Neural crest cell (in vitro differentiated cells): ENCODE results near the gene GGACT. TPM values are rescaled to one million over a fixed set of nuclear protein-coding genes. Genes with fewer than 3 reads are reported as not detected.
"Not testable (repeated sequence)": the region's sequence is repeated elsewhere in the genome, so short reads cannot be mapped to it uniquely, and the experiment has no call there.

Experiments used
- DNase-seq: peaks from one replicate; pipeline ENCODE4 v3.0.0; 2021; ENCODE audit warnings: low read depth, mixed read lengths, low spot score
- H3K27ac Mint-ChIP-seq: one replicate; pipeline ENCODE4 v1.8.0; 2021; ENCODE audit warnings: mild to moderate bottlenecking, mixed read lengths; ENCODE audit not compliant: unreplicated experiment
- H3K27me3 Mint-ChIP-seq: 2 replicates; pipeline ENCODE4 v1.8.0; 2021; ENCODE audit warnings: low read depth, mild to moderate bottlenecking, mixed read lengths
- H3K36me3 Mint-ChIP-seq: 2 replicates; pipeline ENCODE4 v1.8.0; 2021; ENCODE audit warnings: low read depth, mild to moderate bottlenecking, mixed read lengths
- H3K4me1 Mint-ChIP-seq: 2 replicates; pipeline ENCODE4 v1.8.0; 2021; ENCODE audit warnings: mixed read lengths
- H3K4me3 Mint-ChIP-seq: one replicate; pipeline ENCODE4 v1.8.0; 2021; ENCODE audit warnings: mild to moderate bottlenecking, mixed read lengths
- H3K9me3 Mint-ChIP-seq: 2 replicates; pipeline ENCODE4 v1.8.0; 2021; ENCODE audit warnings: mixed read lengths
- total RNA-seq: library from RNA; stranded (reverse); gene quantifications from 2 replicates; pipeline ENCODE4 v1.2.1, GENCODE V29; 2021
- TF ChIP-seq, protein P1 (sequence below): fragments of 200-600 bp; sonication (generic); conservative IDR thresholded peaks from 2 replicates; pipeline ENCODE4 v1.5.0; 2021; ENCODE audit warnings: antibody characterized with exemption, mild to moderate bottlenecking

The GGACT gene
- total RNA-seq, 1 donor from 2014 or later: 5.9 TPM

DNA sequence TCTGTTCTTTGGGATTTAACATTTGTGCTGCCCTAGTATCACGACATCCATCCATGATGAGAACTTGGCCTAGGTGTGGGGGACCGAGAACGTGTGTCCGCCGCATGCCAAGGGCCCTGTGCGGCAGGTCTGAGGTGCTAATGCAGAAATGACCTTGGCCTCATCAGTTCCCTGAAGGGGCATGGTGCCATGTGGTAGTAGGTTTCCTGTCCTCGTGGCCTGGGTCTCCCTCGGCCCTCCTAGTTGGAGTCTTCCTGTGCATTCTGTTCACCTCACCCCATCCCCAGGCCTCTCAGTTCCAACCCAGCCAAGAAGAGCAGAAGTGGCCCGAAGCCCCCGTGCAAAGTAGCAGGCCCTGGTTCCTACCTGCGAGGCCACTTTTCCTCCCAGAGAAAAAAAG is 59.8 kb downstream of the GGACT start:
- no peaks in the 10 kb centered on the region for H3K27me3 Mint-ChIP-seq
- H3K4me1 Mint-ChIP-seq: peaks cover 5% of the 10 kb centered on the region
- TF ChIP-seq, protein P1, sequence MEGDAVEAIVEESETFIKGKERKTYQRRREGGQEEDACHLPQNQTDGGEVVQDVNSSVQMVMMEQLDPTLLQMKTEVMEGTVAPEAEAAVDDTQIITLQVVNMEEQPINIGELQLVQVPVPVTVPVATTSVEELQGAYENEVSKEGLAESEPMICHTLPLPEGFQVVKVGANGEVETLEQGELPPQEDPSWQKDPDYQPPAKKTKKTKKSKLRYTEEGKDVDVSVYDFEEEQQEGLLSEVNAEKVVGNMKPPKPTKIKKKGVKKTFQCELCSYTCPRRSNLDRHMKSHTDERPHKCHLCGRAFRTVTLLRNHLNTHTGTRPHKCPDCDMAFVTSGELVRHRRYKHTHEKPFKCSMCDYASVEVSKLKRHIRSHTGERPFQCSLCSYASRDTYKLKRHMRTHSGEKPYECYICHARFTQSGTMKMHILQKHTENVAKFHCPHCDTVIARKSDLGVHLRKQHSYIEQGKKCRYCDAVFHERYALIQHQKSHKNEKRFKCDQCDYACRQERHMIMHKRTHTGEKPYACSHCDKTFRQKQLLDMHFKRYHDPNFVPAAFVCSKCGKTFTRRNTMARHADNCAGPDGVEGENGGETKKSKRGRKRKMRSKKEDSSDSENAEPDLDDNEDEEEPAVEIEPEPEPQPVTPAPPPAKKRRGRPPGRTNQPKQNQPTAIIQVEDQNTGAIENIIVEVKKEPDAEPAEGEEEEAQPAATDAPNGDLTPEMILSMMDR: no peak
- DNase-seq: no peak
- H3K4me3 Mint-ChIP-seq: no peak overlapping the region
- H3K9me3 Mint-ChIP-seq: no peaks in the 10 kb centered on the region
- no peak overlapping the region for H3K27ac Mint-ChIP-seq
- H3K36me3 Mint-ChIP-seq: peaks cover 9% of the 10 kb centered on the region

DNA sequence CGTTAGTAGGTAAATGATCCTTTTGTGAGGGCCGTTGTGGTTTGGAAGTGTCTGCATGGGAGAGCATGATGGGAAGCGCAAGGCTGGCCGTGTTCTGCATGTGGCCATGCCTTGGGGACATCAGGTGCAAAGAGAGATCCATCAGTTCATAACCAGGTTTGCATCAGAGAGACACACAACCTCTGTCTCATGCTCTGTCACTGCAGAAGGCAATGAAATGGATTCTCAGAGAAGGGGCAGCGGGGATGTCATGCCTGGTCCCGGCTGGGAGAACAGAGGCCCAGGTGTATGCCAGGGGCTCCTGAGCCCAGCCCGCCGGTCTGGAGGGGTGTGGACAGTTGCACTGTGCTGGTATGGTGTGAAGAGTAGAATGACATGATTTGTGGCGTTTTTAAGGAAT is 60.2 kb downstream of the GGACT start:
- H3K27ac Mint-ChIP-seq: no peak overlapping the region
- H3K4me1 Mint-ChIP-seq: peaks cover 5% of the 10 kb centered on the region
- no peaks in the 10 kb centered on the region for H3K9me3 Mint-ChIP-seq
- peaks cover 9% of the 10 kb centered on the region for H3K36me3 Mint-ChIP-seq
- no peak for DNase-seq
- H3K27me3 Mint-ChIP-seq: no peaks in the 10 kb centered on the region
- H3K4me3 Mint-ChIP-seq: no peak overlapping the region
- TF ChIP-seq, protein P1: no peak

DNA sequence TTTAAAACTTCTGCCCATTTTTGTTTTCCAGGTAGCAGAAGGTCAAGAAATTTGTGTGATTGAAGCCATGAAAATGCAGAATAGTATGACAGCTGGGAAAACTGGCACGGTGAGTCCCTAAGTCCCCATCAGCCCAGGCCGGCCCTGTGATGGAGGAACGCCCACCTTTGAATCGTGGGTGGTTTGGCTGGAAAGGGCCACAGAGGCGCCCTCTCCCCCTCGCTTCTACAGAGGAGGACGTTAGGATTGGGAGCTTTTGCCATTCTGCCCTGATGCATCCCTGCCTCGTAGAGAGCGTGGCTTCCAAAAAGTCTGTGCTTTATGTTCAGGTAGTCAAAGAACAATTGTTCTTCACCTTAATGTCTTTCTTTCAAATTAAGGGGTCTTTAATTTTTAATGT is 60.9 kb downstream of the GGACT start:
- Mint-ChIP-seq H3K4me3 (no peak overlapping the region), H3K4me1 (peaks cover 6% of the 10 kb centered on the region), H3K9me3 (no peaks in the 10 kb centered on the region), H3K27me3 (no peaks in the 10 kb centered on the region), H3K36me3 (peaks cover 9% of the 10 kb centered on the region), H3K27ac (no peak overlapping the region)
- TF ChIP-seq, protein P1: no peak
- no peak for DNase-seq

DNA sequence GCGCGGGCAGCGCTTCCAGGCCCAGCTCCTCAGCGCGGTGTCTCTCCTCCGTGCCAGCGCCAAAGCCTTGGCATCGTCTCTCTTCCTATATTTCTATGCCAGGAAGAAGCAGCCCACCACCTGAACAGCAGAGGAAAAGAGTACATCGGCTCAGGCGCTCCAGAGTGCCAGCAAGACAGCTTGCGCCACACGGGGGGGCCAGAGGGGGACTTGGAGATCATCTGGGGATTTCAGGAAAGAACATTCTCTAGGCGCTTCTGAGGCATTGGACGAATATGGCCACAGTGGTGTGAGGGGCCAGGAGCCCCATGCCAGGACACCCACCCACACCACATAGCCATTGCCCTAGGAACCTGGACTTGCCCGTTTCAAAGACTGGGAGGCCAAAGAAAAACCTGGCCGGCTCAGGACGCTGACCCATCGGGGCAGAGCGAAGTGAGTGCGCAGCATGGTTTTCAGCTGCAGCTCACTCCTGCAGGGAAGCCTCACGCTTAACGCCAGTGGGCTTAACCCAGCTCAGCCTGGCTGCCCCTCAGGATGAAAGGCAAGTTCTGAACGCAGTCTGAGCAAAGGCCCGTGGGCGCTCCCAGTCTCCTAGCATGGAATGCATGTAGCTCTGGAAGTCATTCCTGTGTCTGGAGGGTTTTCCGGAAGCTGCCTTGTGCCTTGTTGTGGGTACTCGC is 62.1 kb downstream of the GGACT start:
- Mint-ChIP-seq H3K27me3 (no peaks in the 10 kb centered on the region), H3K9me3 (no peaks in the 10 kb centered on the region), H3K4me1 (peaks cover 15% of the 10 kb centered on the region), H3K27ac (no peak overlapping the region), H3K4me3 (no peak overlapping the region), H3K36me3 (peaks cover 6% of the 10 kb centered on the region)
- TF ChIP-seq, protein P1: no peak
- no peak for DNase-seq

DNA sequence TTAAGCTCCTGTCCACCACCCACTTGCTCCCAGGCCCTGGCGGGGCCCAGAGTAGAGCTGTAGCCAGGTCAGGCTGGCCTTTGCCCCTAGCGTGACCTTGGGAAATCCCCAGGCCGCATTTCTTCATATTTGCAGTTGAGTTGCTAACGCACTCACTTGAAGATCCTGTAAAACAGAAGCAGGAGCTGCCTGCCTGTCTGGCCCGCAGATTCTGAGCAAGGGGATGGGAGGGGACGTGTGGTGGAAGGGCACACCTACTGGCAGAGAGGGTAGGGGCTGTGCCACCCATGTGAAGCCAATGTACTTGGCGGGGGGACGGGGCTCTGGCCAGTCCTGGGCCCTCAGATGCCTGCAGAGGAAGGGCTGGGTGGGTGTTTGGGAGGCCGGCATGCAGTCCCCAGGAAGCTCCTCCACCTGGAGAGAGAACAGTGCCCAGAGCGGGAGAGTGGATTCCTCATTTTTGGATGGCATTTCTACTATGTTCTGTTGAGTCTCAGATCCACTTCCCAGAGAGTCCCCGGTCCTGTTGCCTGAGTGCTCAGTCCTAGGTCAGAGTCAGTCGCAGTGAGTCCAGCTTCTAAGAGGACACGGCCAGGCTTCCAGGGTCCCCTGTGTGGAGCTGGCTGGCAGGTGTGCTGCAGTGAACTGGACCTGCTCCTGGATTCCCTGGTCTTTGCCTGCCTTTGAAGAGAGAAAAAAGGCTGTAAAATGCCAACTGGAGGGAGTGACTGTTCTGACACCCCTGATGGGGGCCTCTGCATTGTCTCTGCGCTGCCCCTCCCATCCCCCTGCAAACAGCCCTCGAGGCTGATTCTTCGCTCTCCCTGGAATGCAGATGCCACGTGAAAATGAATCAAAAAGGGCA is 62.9 kb downstream of the GGACT start:
- TF ChIP-seq, protein P1: no peak
- Mint-ChIP-seq H3K36me3 (peaks cover 7% of the 10 kb centered on the region), H3K4me1 (peaks cover 23% of the 10 kb centered on the region), H3K4me3 (no peak overlapping the region), H3K27me3 (peaks cover 2% of the 10 kb centered on the region), H3K9me3 (no peaks in the 10 kb centered on the region), H3K27ac (no peak overlapping the region)
- DNase-seq: no peak

DNA sequence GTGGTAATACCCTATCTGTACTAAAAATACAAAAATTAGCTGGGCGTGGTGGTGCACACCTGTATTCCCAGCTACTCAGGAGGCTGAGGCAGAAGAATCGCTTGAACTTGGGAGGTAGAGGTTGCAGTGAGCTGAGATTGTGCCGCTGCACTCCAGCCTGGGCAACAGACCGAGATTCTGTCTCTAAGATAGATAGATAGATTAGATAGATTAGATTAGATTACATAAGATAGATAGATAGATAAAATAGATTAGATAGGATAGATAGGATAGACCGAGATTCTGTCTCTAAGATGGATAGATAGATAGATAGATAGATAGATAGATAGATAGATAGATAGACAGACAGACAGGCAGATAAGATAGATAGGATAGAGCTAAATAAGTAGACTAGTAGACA is 63.9 kb downstream of the GGACT start:
- H3K36me3 Mint-ChIP-seq, H3K27ac Mint-ChIP-seq, DNase-seq, H3K27me3 Mint-ChIP-seq, H3K9me3 Mint-ChIP-seq: not testable (repeated sequence)
- peak overlapping the region; percentile 49 for H3K4me3 Mint-ChIP-seq
- peaks cover 23% of the 10 kb centered on the region for H3K4me1 Mint-ChIP-seq
